PC-3 (cell line): Measurements from ENCODE around the gene NME4.

Experiments used
- CTCF ChIP-seq: fragments of 300-600 bp; sonication (generic); conservative IDR thresholded peaks from 2 replicates; pipeline ENCODE4 v1.5.1; 2017; ENCODE audit warnings: antibody characterized with exemption, low read depth, mild to moderate bottlenecking, low read length
- EZH2 ChIP-seq: fragments of 300-600 bp; sonication (generic); IDR thresholded peaks from one replicate; pipeline ENCODE4 v1.6.1; 2017; ENCODE audit warnings: antibody characterized with exemption, mild to moderate bottlenecking, low read length; ENCODE audit not compliant: unreplicated experiment

- TF ChIP-seq EZH2 (no peak), CTCF (no peak)
Measured at GRCh38 chr16:398561-399339, 1.8 kb downstream of the NME4 start.
